CD14-positive monocyte (primary cell): ENCODE measurements around the gene ACSS2. TPM values are rescaled to one million over a fixed set of nuclear protein-coding genes. Genes with fewer than 3 reads are reported as not detected.
A peak's percentile ranks its signal among the peaks of the same experiment; 100 is the strongest.

Experiments used
- DNase-seq, 3 donors: peaks; one replicate each; pipeline ENCODE4 v3.0.0-alpha.2; 2011 to 2022
- H2AFZ ChIP-seq: 2 replicates; pipeline ENCODE4 v1.6.0; 2012; ENCODE audit warnings: mild to moderate bottlenecking, low read depth, low read length, inconsistent platforms; ENCODE audit not compliant: insufficient read depth, poor library complexity, severe bottlenecking
- H3K27ac ChIP-seq, 2 donors: 1 replicate in 1 of 2; 2 replicates in 1 of 2; pipeline ENCODE4 v1.5.1; 2012 to 2013; ENCODE audit warnings: low read length in 2 of 2, control low read depth in 1 of 2, inconsistent platforms in 1 of 2, low read depth in 1 of 2, mild to moderate bottlenecking in 1 of 2
- H3K27me3 ChIP-seq, 2 donors: one replicate each; pipeline versions ENCODE4 v1.6.0 to v1.6.1; 2011 to 2013; ENCODE audit warnings: low read length in 2 of 2; ENCODE audit not compliant: control insufficient read depth in 2 of 2, insufficient read depth in 2 of 2
- H3K36me3 ChIP-seq, 2 donors: replicated peaks in 1 of 2; 1 replicate in 1 of 2; 2 replicates in 1 of 2; pipeline versions ENCODE4 v1.5.1 to v1.6.1; 2012 to 2013; ENCODE audit warnings: low read length in 2 of 2, control low read depth in 1 of 2, inconsistent platforms in 1 of 2, mild to moderate bottlenecking in 1 of 2; ENCODE audit not compliant: insufficient read depth in 2 of 2, control insufficient read depth in 1 of 2
- H3K4me1 ChIP-seq, 2 donors: 1 replicate in 1 of 2; 2 replicates in 1 of 2; pipeline versions ENCODE4 v1.5.1 to v1.6.1; 2012 to 2013; ENCODE audit warnings: low read length in 2 of 2, control low read depth in 1 of 2, inconsistent platforms in 1 of 2, mild to moderate bottlenecking in 1 of 2, moderate library complexity in 1 of 2; ENCODE audit not compliant: insufficient read depth in 2 of 2, control insufficient read depth in 1 of 2
- H3K4me2 ChIP-seq: replicated peaks from 2 replicates; pipeline ENCODE3; 2012; ENCODE audit warnings: low read length, moderate library complexity, mild to moderate bottlenecking; ENCODE audit not compliant: poor library complexity, severe bottlenecking; ENCODE audit errors: extremely low read depth
- H3K4me3 ChIP-seq, 3 experiments: fragments of 200-600 bp in 1 of 3; sonication (generic) in 1 of 3; replicated peaks in 1 of 3; 1 replicate in 2 of 3; 2 replicates in 1 of 3; pipeline ENCODE4 v1.5.1; 2011 to 2013; ENCODE audit warnings: low read length in 3 of 3, mild to moderate bottlenecking in 3 of 3, control low read depth in 2 of 3, low read depth in 2 of 3, inconsistent platforms in 1 of 3, moderate library complexity in 1 of 3
- H3K79me2 ChIP-seq: 2 replicates; pipeline ENCODE4 v1.6.0; 2012; ENCODE audit warnings: mild to moderate bottlenecking, control low read depth, inconsistent platforms, low read length, moderate library complexity; ENCODE audit not compliant: insufficient read depth
- H3K9ac ChIP-seq: 2 replicates; pipeline ENCODE4 v1.6.0; 2017; ENCODE audit warnings: low read length, mild to moderate bottlenecking; ENCODE audit not compliant: insufficient read depth, poor library complexity, severe bottlenecking
- H3K9me3 ChIP-seq, 2 donors: replicated peaks in 1 of 2; 1 replicate in 1 of 2; 2 replicates in 1 of 2; pipeline versions ENCODE4 v1.5.1 to v1.6.1; 2012 to 2013; ENCODE audit warnings: low read length in 2 of 2, control low read depth in 1 of 2; ENCODE audit not compliant: control insufficient read depth in 1 of 2, insufficient read depth in 1 of 2
- H4K20me1 ChIP-seq: 2 replicates; pipeline ENCODE4 v1.6.0; 2012; ENCODE audit warnings: mild to moderate bottlenecking, low read length, control low read depth, moderate library complexity; ENCODE audit not compliant: insufficient read depth
- H3K27ac Mint-ChIP-seq, 7 donors: one replicate each; pipeline ENCODE4 v1.8.0; 2020; ENCODE audit warnings: mild to moderate bottlenecking in 7 of 7, mixed read lengths in 7 of 7, moderate library complexity in 6 of 7, inconsistent platforms in 2 of 7
- H3K27me3 Mint-ChIP-seq, 3 donors: one replicate each; pipeline ENCODE4 v1.8.0; 2021 to 2022; ENCODE audit warnings: low read depth in 3 of 3, mild to moderate bottlenecking in 3 of 3, mixed read lengths in 3 of 3, moderate library complexity in 3 of 3, inconsistent platforms in 1 of 3
- H3K36me3 Mint-ChIP-seq, 2 donors: one replicate each; pipeline ENCODE4 v1.8.0; 2020; ENCODE audit warnings: mixed read lengths in 2 of 2, inconsistent platforms in 1 of 2, mild to moderate bottlenecking in 1 of 2
- H3K4me1 Mint-ChIP-seq: one replicate; pipeline ENCODE4 v1.8.0; 2020; ENCODE audit warnings: mild to moderate bottlenecking, mixed read lengths
- H3K4me3 Mint-ChIP-seq, 2 donors: one replicate each; pipeline ENCODE4 v1.8.0; 2020; ENCODE audit warnings: mild to moderate bottlenecking in 2 of 2, mixed read lengths in 2 of 2, moderate library complexity in 1 of 2
- H3K9me3 Mint-ChIP-seq, 7 donors: one replicate each; pipeline ENCODE4 v1.8.0; 2020 to 2022; ENCODE audit warnings: mixed read lengths in 7 of 7, mild to moderate bottlenecking in 6 of 7, moderate library complexity in 6 of 7, inconsistent platforms in 2 of 7
- CTCF ChIP-seq: fragments of 200-600 bp; IDR thresholded peaks from one replicate; pipeline ENCODE4 v1.8.0; 2022; ENCODE audit warnings: antibody characterized with exemption, mild to moderate bottlenecking
- WGBS: methylation state at CpG from one replicate; pipeline ENCODE4 v1.1.5; 2013; ENCODE audit warnings: missing lambda C conversion rate; ENCODE audit not compliant: insufficient coverage; 5-methylcytosine and 5-hydroxymethylcytosine counted together
- intact Hi-C, 2 donors: fragments of 100-400 bp; cut with micrococcal nuclease; formaldehyde crosslinking; loops; one replicate each; pipeline versions ENCODE4 v1.15.0 to v1.15.1; 2023
- polyA plus RNA-seq, 3 donors: library from polyadenylated mRNA; depleted of rRNA in 1 of 3; unstranded in 2 of 3; stranded (reverse) in 1 of 3; fragments of 300-500 nt in 2 of 3; fragments of >200 nt in 1 of 3; fragmentation: Illumina TruSeq in 2 of 3; gene quantifications; 1 replicate in 2 of 3; 2 replicates in 1 of 3; pipeline ENCODE4 v1.2.3, GENCODE V29; 2012 to 2021

Gene ACSS2
- polyA plus RNA-seq, 3 donors, result 37.7 to 67.2 (median 48.4) TPM

- Mint-ChIP-seq H3K4me3 (no peak overlapping the region), H3K27ac (no peak overlapping the region), H3K36me3 (peaks cover 35 to 59% of the 10 kb centered on the region in 2 donors), H3K27me3 (peaks cover 0 to 2% (median 0%) of the 10 kb centered on the region in 3 donors), H3K4me1 (peaks cover 23% of the 10 kb centered on the region), H3K9me3 (peaks cover 0 to 2% (median 0%) of the 10 kb centered on the region in 7 donors)
- Histone ChIP-seq H3K79me2 (peaks cover 47% of the 10 kb centered on the region), H3K36me3 (peaks cover 32 to 51% of the 10 kb centered on the region in 2 donors), H3K4me3 (no peak overlapping the region), H3K27me3 (no peaks in the 10 kb centered on the region), H3K9me3 (no peaks in the 10 kb centered on the region), H2AFZ (no peak overlapping the region), H3K4me1 (peaks cover 8 to 12% of the 10 kb centered on the region in 2 donors), H4K20me1 (peaks cover 6% of the 10 kb centered on the region), H3K27ac (no peak overlapping the region), H3K9ac (no peak overlapping the region), H3K4me2 (no peak overlapping the region)
- no peak for TF ChIP-seq CTCF
- intact Hi-C loops, result no loop called here
- WGBS, result 100% methylated on average over 1 of the region's 2 CpGs
- no peak for DNase-seq
Observed at GRCh38 chr20:34881689-34882088, 5.3 kb downstream of the ACSS2 start.

GRCh38 chr20:34883087-34883688 lies 6.8 kb downstream of the ACSS2 start:
- H3K4me3 Mint-ChIP-seq, result no peak overlapping the region
- intact Hi-C loops, result no loop called here
- no peaks in the 10 kb centered on the region for H3K27me3 ChIP-seq
- no peaks in the 10 kb centered on the region for H3K9me3 Mint-ChIP-seq
- no peaks in the 10 kb centered on the region for H3K9me3 ChIP-seq
- H3K36me3 Mint-ChIP-seq, result peaks cover 38 to 73% of the 10 kb centered on the region in 2 donors
- peaks cover 32 to 64% of the 10 kb centered on the region in 2 donors for H3K36me3 ChIP-seq
- H3K4me1 ChIP-seq, result no peaks in the 10 kb centered on the region
- no peak overlapping the region for H3K4me2 ChIP-seq
- peaks cover 12% of the 10 kb centered on the region for H3K4me1 Mint-ChIP-seq
- H3K9ac ChIP-seq, result no peak overlapping the region
- H3K27ac Mint-ChIP-seq, result peak overlapping the region in 1 of 7 donors; percentile 8
- no peak for DNase-seq
- TF ChIP-seq CTCF, result no peak
- peaks cover 0 to 2% (median 0%) of the 10 kb centered on the region in 3 donors for H3K27me3 Mint-ChIP-seq
- H3K4me3 ChIP-seq, result no peak overlapping the region
- H2AFZ ChIP-seq, result no peak overlapping the region
- peak overlapping the region in 1 of 2 donors; percentile 36 for H3K27ac ChIP-seq
- peaks cover 6% of the 10 kb centered on the region for H4K20me1 ChIP-seq
- peaks cover 32% of the 10 kb centered on the region for H3K79me2 ChIP-seq
